Sciatic nerve (tissue), 2 donors: ENCODE results near the gene CASK. TPM values are rescaled to one million over a fixed set of nuclear protein-coding genes. Genes with fewer than 3 reads are reported as not detected.
"Not testable (repeated sequence)": the region's sequence is repeated elsewhere in the genome, so short reads cannot be mapped to it uniquely, and the experiment has no call there.

Source experiments
- ATAC-seq: fragments of 200-7000 bp; cut with Tn5 transposase; one replicate; pipeline ENCODE4 v1.9.1; 2020; ENCODE audit warnings: mild to moderate bottlenecking, moderate library complexity
- DNase-seq: peaks from one replicate; pipeline ENCODE4 v3.0.0-alpha.2; 2020; ENCODE audit warnings: low spot score
- intact Hi-C: fragments of 100-400 bp; cut with DNase I; formaldehyde crosslinking; loops from one replicate; pipeline ENCODE4 v1.14.2; 2022
- total RNA-seq: library from RNA; stranded (reverse); fragmentation: NEBNext Ultra II Directional; extraction: Animal tissue kit (Norgen Biotek cat#: 25700); gene quantifications from one replicate; pipeline ENCODE4 v1.2.1, GENCODE V29; 2021
- donor health status: DM: no; HTN: no; CAD: no.
- donor health status: DM: no; HTN: no; CAD: no.

CASK gene
- total RNA-seq, 1 donor from 2014 or later, result 43.3 TPM

DNA sequence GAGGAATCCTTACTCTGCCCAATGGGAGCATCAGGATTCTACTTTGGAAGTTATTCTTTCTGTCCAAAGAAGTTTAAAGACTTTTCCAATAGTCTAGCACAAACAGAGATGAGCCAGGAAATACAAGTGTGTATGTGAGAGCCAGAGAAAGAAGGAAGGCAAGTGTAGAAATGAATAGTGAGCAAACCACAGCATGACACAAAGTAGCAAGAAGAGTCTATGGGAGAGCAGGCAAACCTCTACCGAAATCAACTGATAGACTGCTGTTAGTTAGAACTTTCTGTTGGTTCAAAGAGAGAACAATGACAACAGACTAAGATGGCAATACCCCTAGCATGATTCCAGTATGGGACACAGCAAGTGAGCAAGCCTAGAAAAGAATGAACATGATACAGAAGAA lies 250.7 kb downstream of the CASK start:
- DNase-seq (no peak), ATAC-seq (no peak)
- intact Hi-C loops, result no loop called here

DNA sequence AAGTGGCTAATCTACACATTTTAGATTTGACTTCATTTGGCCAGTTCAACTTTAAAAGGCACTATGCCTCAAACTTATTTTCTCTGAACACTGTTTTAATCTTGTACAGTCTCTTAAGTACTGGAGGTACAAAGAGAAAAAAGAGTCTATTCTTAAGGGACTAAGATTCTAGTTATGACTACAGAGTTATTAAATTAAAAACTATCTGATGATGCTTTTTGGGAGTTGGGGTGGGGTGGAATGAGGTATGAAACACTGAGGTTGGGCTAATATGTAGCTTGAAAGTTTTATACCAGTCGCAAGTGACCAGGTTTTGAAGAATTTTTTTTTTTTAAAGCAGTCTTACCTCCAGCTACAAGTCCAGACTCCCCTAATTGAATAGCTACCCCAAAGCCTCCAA lies 252.3 kb downstream of the CASK start:
- no peak for DNase-seq
- ATAC-seq, result no peak
- intact Hi-C loops, result no loop called here

DNA sequence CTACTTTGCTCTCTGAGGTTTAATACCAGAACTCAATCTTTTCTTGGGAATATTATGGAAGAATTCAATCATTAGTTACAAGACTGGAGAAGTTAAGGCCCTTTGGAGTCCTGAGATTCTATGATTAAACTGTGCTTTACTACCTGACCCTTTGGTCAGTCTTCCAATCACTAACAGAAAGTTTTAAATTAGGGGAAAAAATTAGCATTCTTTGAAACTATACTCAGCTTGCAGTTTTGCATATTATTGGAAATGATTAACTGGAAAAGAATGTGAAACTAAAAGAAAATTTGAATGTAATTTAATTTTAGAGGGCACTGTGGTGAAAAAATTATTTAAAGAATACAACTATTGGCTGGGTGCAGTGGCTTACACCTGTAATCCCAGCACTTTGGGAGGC lies 253.2 kb downstream of the CASK start:
- no peak for ATAC-seq

DNA sequence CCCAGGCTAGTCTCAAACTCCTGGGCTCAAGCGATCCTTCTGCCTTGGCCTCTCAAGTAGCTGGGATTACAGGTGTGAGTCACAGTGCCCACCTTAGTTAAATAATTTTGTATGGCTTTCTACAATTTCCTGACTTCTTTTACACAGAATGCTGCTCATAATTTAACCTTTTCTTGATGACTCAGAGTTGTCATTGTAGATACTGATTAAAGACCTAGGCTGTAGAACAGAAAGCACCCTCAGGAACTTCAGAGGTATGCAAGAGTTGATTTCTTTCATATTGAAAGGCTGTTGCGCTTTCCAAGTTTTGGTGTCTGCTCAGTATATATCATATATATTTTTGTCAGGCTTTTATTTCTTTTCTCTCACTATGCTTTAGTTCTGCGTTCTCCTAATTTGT lies 255.7 kb downstream of the CASK start:
- ATAC-seq, result no peak
- DNase-seq, result no peak
- intact Hi-C loops, result no loop called here

More for the DNA sequence above, 253.2 kb downstream of the CASK start:
- intact Hi-C loops, result no loop called here
- DNase-seq, result no peak

DNA sequence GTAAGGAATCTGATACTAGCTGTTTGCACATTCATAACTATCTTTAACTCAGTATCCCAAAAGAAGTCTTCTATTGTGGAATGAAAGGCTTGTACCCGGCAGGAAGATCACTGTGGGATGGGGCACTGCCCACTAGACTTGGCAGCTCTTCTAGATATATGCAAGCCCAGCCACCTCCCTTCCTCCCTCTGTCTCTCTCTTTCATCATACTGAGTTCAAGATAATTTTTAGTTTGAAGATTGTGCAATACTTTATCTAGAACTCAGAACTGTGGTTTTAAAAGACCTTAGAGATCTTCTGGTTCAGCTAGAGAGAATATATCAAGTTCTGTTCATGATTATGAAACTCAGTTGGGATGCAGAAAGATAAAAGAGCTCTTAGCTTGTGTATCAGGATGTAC lies 257.1 kb downstream of the CASK start:
- ATAC-seq, result peak; percentile 45
- intact Hi-C loops, result no loop called here
- no peak for DNase-seq

DNA sequence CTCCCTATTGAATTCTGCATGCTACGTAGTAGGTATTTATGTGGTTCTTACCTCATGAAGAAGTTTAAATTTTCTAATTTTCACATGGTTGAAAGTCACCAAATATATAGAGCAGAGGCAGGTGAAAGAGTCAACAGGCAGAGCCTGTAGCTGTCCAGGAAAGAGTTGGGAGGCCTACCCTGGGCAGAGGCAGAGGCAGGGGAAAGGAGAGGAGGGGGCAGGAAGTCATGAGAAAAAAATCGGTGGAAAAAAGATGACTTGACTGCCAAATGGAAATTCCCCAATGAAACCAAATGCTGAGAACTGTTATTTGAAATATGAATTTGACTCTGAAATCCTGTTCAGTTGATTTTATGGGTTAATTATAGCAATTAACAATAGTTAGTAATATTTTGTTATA lies 257.7 kb downstream of the CASK start:
- intact Hi-C loops, result no loop called here
- no peak for ATAC-seq
- DNase-seq, result no peak

DNA sequence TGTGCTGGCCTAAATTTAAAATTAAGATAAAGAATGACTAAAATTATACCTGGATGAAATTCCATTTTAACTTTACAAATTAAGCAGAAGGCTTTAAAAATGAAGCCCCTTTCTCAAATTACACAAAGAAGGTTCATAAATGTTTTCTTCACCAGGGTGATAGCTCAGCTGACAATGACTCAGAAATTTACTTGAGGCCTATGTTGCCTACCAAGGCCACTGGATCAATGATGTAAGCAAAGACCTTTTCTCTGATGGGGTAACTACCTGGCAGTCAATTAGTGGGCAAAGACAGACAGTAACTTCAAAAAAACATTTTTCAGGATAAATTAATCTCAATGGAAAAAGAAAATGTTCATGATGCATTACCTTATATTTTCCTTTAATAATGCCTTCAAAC lies 258.4 kb downstream of the CASK start:
- DNase-seq (no peak), ATAC-seq (no peak)
- intact Hi-C loops, result no loop called here

DNA sequence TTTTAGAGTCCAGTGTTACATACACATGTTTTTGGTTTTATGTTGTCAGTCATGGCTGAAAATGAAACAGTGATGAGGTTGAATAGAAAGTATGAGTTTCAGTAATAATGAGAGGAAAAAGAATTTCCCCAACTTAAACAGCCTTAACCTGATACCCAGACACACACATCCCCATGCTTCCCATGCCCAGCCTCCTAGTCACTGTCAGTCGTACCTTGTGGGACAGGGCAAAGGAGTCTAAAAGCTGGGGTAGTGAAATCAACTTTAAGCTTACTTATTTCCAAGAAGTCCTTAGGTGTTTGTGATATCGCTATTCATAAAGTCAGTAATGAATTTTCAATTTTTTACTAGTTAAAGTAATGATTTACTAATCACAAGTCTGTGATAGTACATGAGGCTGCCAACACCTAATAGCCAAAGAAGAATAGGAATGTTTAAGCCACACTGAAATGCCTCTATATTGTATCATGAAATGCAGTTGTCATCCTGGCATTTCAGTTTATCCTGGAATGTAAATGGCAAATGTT lies 258.9 kb downstream of the CASK start:
- no peak for DNase-seq
- no peak for ATAC-seq
- intact Hi-C loops, result no loop called here

DNA sequence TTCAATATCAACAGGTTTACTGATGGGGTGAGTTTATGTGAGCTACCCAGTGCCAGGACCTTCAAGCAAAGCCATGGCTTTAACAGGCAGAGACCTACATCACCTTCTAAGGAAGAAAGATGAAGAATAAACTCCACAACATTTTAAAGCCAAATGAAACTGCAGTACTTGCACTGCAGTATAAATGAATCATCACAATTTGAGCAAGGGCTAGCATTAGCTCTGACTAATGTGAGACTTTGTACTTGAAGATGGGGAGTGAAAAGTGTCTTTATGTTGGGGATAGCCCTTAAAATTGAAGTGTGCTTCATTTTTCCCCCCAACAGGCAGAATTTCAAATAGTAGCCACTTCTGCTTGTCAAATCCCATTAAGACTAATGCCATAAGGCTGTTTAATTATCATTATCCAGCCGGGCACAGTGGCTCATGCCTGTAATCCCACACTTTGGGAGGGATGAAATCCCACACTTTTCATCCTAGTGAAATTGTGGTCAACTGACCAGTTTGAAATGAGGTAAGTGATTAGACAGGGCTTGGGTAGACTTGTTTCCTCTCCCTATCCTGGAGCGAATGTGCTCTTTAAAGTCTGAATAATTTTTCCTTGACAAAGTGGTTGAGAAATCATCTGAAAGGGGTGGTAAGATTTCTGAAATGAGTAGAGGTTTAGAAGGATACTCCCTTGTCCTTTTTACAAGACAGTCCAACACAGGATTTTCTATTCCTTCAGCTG lies 261.8 kb downstream of the CASK start:
- DNase-seq (no peak), ATAC-seq (no peak)
- intact Hi-C loops, result no loop called here

DNA sequence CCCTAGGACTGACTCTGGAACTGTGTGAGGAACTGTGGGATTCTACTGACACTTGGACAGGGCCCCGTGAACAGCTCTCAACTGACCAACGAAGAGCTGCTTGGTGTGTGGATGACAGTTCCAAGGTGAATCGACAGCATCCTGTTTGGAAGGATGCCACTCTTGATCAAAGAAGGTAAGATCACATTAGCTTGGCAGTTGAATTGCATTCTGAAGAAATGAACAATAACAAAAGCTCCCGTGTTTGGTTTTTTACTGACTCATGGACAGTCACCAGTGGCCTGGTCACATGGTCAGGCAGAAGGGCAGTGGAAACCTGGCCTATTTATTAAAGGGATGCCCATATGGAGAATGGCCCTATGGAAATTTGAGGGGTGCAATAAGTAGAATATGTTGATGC lies 267.7 kb downstream of the CASK start:
- intact Hi-C loops, result no loop called here
- no peak for ATAC-seq
- no peak for DNase-seq

DNA sequence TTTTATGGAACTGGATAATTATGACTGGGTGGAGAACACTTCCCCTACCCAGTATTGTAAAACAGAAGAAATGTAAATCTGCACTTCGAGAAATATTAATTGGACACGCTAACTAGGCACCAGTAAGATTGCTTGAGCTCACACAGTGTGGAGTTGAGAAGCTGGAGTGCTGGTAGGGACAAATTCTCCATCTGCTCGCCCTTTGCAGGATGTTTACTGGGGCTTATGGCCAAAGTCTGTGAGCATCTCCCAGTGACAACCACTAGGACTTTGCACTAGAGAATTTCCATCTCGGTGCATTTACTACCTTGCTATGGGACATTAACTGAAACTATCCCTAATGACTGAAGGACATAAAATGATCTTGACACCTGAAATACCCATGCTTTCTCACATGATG lies 268.3 kb downstream of the CASK start:
- DNase-seq (no peak), ATAC-seq (no peak)
- intact Hi-C loops, result no loop called here

DNA sequence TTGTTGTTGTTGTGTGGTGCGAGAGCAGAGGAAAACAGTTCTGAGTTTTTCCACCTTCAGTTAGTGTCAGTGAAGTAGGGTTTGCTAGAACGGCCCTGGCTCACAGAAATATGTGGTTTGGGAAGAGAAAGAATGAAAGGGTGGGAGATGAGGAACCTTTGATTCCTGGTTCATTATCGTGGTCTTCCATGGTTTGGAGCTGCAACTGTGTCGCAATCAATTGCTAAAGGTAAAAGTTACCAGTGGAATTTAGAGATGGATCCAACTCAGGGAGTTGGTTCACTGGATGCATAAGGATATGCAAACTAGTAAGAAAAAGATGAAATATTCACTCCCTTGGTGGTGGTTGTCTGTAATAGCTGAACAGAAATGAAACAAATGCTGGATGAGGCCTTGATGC lies 270.2 kb downstream of the CASK start:
- no peak for DNase-seq
- intact Hi-C loops, result no loop called here
- no peak for ATAC-seq

DNA sequence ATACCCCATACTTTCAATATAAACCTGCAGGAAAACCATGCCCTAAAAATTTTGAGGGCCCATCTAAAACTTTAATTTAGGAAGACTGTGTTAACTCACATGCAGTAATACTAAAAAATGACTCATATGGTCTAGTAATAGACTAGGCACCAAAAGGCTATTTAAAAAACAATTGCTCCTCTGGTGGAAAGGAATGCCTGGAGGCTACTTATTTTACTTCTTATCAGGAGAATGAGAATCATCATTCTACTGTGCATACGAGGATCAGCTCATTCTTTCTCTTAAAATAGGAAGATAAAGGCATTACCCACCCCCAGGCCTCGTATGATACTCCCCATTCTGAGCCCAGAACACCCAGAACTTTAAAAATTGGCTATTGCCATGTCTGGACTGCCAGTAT lies 277.2 kb downstream of the CASK start:
- ATAC-seq, intact Hi-C loops, DNase-seq: not testable (repeated sequence)

DNA sequence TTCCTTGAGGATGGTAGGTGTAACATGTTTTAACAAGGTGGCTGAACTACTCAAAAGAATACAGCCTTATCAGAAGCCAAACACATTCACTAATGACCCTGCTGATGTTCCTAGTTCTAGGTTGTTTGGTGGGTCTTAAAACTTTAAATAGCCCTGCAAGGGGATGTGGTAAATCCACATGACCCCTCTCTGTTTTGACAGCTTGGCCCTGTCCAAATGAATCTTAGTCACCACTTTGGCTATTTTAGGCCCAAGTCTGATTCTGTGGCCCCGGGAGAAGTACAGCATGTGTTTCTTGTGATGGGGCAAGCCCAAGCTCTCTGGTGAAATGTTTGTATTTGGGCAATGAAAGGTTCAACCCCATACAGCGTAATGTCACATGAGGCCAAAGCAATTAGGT lies 289.1 kb downstream of the CASK start:
- ATAC-seq (no peak), DNase-seq (no peak)
- intact Hi-C loops, result no loop called here

DNA sequence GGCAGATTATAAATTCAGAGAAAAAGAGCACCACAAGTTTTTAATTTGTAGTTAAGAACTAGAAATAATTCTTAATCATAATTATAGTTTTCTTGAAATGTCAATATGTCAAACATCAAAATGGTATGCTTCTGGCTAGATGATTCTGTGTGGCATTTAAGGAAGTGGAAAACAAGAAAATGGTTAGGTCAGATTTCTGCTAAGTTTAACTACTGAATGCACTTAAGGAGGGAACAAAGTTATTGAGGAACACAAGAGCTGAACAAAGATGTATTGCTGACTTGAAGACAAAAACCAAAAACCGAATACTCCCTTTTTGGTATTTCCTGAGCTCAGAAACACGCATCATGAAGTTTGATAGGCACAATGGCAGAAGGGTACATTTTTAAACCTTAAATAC lies 293.3 kb downstream of the CASK start:
- ATAC-seq (no peak), DNase-seq (no peak)
- intact Hi-C loops, result no loop called here

DNA sequence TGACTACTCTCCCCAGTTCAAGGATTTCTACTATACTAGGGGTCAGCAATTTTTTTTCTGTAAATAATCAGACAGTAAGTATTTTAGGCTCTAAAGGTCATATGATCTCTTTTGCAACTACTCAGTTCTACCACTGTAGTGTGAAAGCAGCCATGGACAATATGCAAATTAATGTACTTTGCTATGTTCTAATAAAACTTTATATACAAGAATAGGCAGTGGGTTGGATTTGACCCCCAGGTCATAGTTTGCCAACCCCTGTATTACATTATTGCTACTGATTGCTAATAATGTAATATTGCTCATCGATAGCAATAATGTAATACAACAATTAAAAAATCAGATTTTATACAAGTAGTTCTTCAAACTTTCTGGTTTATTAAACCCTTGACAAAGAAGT lies 293.8 kb downstream of the CASK start:
- DNase-seq (no peak), ATAC-seq (no peak)
- intact Hi-C loops, result no loop called here

DNA sequence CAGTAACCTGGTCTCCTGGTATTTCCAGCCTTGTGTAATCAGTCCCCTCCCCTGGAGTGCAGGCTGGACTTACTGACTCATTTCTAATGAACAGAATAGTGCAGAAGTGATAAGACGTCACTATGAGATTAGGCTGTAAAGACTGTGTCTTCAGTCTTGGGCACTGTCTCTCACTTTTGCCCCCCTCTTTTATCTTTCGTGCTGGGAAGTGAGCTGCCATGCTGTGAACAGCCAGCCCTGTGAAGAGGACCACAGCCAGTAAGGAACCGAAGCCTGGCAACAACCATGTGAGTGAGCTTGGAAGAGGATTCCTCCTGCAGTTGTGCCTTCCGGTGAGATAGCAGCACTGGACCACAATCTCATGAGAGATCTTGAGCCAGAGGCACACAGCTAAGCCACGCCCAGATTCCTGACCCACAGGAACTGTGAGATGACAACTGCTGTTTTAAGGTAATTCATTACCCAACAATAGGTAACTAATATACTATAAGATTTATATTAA lies 302.1 kb downstream of the CASK start:
- intact Hi-C loops, result no loop called here
- ATAC-seq (no peak), DNase-seq (no peak)

DNA sequence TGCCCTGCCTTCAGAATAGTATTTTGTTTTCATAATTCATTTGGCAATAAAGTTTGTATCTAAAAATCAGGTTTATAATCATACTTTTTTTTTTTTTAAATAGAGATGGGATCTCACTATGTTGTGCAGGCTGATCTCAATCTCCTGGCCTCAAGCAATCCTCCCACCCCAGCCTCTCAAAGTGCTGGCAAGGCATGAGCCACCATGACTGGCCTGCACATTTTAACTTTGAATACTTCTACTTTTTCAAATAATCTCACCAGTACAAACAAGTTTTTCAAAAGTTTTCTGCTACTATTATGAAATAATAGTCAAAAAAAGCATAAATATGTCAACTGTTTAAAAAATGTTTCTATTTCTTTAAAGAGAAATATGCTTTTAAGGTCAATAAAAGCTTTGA lies 304.1 kb downstream of the CASK start:
- intact Hi-C loops, result no loop called here
- DNase-seq (no peak), ATAC-seq (no peak)

DNA sequence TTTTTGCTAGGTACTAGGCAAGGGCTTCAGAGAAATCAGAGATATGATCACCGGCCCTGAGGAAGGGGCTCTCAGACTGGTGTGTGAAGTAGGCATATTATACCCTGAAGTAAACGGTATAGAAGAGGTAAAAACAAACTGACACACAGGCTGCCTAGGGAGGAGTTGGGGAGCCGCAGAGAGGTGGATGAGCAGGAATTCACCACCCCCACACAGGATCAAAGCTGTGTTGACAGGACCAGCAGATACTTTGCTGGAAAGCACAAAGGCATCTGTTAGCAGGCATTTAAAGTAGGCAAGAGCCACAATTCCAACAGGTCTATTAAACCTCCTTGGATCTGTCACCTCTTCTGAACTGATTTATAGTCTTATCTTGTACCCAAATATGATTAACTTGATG lies 306.4 kb downstream of the CASK start:
- no peak for DNase-seq
- ATAC-seq, result no peak
- intact Hi-C loops, result no loop called here

DNA sequence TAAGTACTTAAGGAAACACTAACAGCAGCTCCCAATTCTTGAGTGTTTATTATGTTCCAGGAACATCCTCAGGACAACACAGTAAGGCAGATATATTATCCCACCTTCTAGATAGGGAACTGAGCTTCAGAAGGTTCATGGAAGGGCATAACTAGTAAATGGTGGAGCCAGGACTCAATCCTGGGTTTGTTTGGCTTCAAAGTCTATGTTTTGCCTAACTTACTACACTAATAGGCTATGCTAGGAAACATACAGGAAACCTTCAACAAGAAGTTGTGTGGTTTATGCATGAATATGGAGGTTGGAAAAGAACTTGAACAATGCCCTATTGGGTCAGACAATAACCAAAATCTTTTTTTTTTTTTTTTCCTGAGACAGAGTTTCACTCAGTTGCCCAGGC lies 307.1 kb downstream of the CASK start:
- intact Hi-C loops, result no loop called here
- ATAC-seq (no peak), DNase-seq (no peak)

DNA sequence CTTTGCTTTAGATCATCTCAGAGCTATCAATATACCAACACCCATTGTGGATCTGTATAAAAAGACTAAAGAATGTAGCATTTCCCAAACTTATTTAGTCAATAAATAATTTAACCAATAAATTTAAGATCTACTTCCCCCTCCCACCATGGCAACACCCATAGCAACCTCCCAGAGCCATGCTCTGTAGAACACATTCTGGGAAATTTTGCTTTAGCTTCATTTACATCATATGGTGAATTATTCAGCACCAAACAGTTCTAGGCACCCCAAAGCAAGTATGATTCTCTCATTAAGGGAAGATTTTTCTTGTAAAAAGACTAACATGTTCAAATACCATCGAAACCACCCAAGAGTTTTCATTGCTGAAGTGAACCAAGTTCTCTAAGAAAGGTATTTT lies 315.1 kb downstream of the CASK start:
- DNase-seq (no peak), ATAC-seq (no peak)
- intact Hi-C loops, result no loop called here
